WTC11 (cell line): ENCODE data around the gene SNAP25. TPM values are rescaled to one million over a fixed set of nuclear protein-coding genes. Genes with fewer than 3 reads are reported as not detected.

Experiments used
- ATAC-seq: fragments of 200-7000 bp; cut with Tn5 transposase; 2 replicates; pipeline ENCODE4 v1.10.0; 2021; ENCODE audit warnings: mild to moderate bottlenecking, moderate library complexity
- CTCF ChIA-PET: fragments of 300-600 bp; sonication (Branson Sonifier 250); formaldehyde crosslinking; loops from one replicate; lab custom pipeline; 2021; ENCODE audit warnings: antibody characterized with exemption; lab: Charles Lee
- POLR2A ChIA-PET: fragments of 350-600 bp; sonication (Branson Sonifier 250); formaldehyde crosslinking; loops from one replicate; lab custom pipeline; 2021; ENCODE audit warnings: antibody characterized with exemption; lab: Charles Lee
- DNase-seq: peaks from one replicate; pipeline ENCODE4 v3.0.0; 2021; ENCODE audit warnings: low spot score
- H3K27ac Mint-ChIP-seq: 2 replicates; pipeline ENCODE4 v1.8.0; 2021; ENCODE audit warnings: mixed read lengths
- H3K27me3 Mint-ChIP-seq: 2 replicates; pipeline ENCODE4 v1.8.0; 2021; ENCODE audit warnings: low read depth, mild to moderate bottlenecking, moderate library complexity, mixed read lengths
- H3K36me3 Mint-ChIP-seq: 2 replicates; pipeline ENCODE4 v1.8.0; 2021; ENCODE audit warnings: mixed read lengths
- H3K4me1 Mint-ChIP-seq: 2 replicates; pipeline ENCODE4 v1.8.0; 2022; ENCODE audit warnings: mixed read lengths
- H3K4me3 Mint-ChIP-seq: 2 replicates; pipeline ENCODE4 v1.8.0; 2021; ENCODE audit warnings: mild to moderate bottlenecking, moderate library complexity, mixed read lengths
- H3K9me3 Mint-ChIP-seq: 2 replicates; pipeline ENCODE4 v1.8.0; 2021; ENCODE audit warnings: mixed read lengths
- CREM ChIP-seq: sonication (generic); formaldehyde crosslinking; IDR thresholded peaks from 2 replicates; pipeline ENCODE4 v1.8.1; 2022; ENCODE audit warnings: mild to moderate bottlenecking, missing genetic modification reagents, moderate library complexity
- JAZF1 ChIP-seq: fragments of 250-450 bp; sonication (Bioruptor Pico); IDR thresholded peaks from 2 replicates; pipeline ENCODE4 v1.9.0; 2021; ENCODE audit warnings: moderate library complexity, mild to moderate bottlenecking, inconsistent platforms
- MXD4 ChIP-seq: fragments of 250-450 bp; sonication (Bioruptor Pico); IDR thresholded peaks from 2 replicates; pipeline ENCODE4 v1.8.0; 2021; ENCODE audit warnings: mild to moderate bottlenecking, moderate library complexity, borderline replicate concordance
- MYBL2 ChIP-seq: sonication (generic); formaldehyde crosslinking; IDR thresholded peaks from 2 replicates; pipeline ENCODE4 v1.8.1; 2023; ENCODE audit warnings: mild to moderate bottlenecking, moderate library complexity, missing genetic modification reagents
- NFYB ChIP-seq: sonication (generic); formaldehyde crosslinking; conservative IDR thresholded peaks from 2 replicates; pipeline ENCODE4 v1.8.0; 2022; ENCODE audit warnings: low read depth, missing genetic modification reagents
- NR3C1 ChIP-seq: sonication (generic); formaldehyde crosslinking; conservative IDR thresholded peaks from 2 replicates; pipeline ENCODE4 v1.8.1; 2023; ENCODE audit warnings: low read depth, mild to moderate bottlenecking, missing genetic modification reagents
- TEAD4 ChIP-seq: sonication (generic); formaldehyde crosslinking; IDR thresholded peaks from 2 replicates; pipeline ENCODE4 v1.8.0; 2022; ENCODE audit warnings: mild to moderate bottlenecking, missing genetic modification reagents
- ZNF671 ChIP-seq: fragments of 250-450 bp; sonication (Bioruptor Pico); IDR thresholded peaks from 2 replicates; pipeline ENCODE4 v1.8.0; 2021; ENCODE audit warnings: mild to moderate bottlenecking
- total RNA-seq: library from RNA; stranded (reverse); gene quantifications from 3 replicates; pipeline ENCODE4 v1.2.3, GENCODE V29; 2021
- TF ChIP-seq, protein P1 (sequence below): sonication (generic); formaldehyde crosslinking; conservative IDR thresholded peaks from 2 replicates; pipeline ENCODE4 v1.8.1; 2023; ENCODE audit warnings: mild to moderate bottlenecking, low read depth, missing genetic modification reagents, moderate library complexity
- TF ChIP-seq, protein P2 (sequence below): fragments of 250-450 bp; sonication (Bioruptor Pico); IDR thresholded peaks from 2 replicates; pipeline ENCODE4 v1.9.0; 2021; ENCODE audit warnings: mild to moderate bottlenecking, borderline replicate concordance
- TF ChIP-seq, protein P3 (sequence below): sonication (generic); formaldehyde crosslinking; IDR thresholded peaks from 2 replicates; pipeline ENCODE4 v1.8.1; 2022; ENCODE audit warnings: low read depth, mild to moderate bottlenecking, moderate library complexity, missing genetic modification reagents, borderline replicate concordance
- TF ChIP-seq, protein P4 (sequence below): sonication (generic); formaldehyde crosslinking; IDR thresholded peaks from 2 replicates; pipeline ENCODE4 v1.8.1; 2022; ENCODE audit warnings: missing genetic modification reagents, borderline replicate concordance
- TF ChIP-seq, protein P5 (sequence below): fragments of 250-450 bp; sonication (Bioruptor Pico); IDR thresholded peaks from 2 replicates; pipeline ENCODE4 v1.9.0; 2021; ENCODE audit warnings: moderate library complexity, mild to moderate bottlenecking, inconsistent platforms, borderline replicate concordance

The SNAP25 gene
- total RNA-seq, 1 experiment from 2014 or later: 0.72 TPM

DNA sequence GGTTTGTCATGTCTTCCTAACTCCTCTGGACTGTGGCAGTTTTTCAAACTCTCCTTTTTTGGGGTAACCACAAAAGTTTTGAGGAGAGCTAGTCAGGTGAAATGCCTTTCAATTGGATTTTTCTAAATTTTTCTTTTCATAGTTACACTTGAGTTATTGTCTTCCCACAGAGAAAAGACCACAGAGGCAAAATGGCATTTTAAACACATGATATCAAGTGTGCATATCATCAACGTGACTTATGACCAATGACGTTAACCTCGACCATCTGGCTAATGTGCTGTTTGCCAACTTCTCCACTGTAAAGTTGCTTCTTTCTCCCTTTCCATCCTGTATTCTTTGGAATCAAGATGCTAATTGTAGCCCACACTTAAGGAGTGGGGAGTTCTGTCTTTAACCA lies 41.3 kb upstream of the SNAP25 start (continued):
- TF ChIP-seq, protein P1, sequence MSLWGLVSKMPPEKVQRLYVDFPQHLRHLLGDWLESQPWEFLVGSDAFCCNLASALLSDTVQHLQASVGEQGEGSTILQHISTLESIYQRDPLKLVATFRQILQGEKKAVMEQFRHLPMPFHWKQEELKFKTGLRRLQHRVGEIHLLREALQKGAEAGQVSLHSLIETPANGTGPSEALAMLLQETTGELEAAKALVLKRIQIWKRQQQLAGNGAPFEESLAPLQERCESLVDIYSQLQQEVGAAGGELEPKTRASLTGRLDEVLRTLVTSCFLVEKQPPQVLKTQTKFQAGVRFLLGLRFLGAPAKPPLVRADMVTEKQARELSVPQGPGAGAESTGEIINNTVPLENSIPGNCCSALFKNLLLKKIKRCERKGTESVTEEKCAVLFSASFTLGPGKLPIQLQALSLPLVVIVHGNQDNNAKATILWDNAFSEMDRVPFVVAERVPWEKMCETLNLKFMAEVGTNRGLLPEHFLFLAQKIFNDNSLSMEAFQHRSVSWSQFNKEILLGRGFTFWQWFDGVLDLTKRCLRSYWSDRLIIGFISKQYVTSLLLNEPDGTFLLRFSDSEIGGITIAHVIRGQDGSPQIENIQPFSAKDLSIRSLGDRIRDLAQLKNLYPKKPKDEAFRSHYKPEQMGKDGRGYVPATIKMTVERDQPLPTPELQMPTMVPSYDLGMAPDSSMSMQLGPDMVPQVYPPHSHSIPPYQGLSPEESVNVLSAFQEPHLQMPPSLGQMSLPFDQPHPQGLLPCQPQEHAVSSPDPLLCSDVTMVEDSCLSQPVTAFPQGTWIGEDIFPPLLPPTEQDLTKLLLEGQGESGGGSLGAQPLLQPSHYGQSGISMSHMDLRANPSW (CRISPR knock-in tag): no peak
- TF ChIP-seq, protein P2, sequence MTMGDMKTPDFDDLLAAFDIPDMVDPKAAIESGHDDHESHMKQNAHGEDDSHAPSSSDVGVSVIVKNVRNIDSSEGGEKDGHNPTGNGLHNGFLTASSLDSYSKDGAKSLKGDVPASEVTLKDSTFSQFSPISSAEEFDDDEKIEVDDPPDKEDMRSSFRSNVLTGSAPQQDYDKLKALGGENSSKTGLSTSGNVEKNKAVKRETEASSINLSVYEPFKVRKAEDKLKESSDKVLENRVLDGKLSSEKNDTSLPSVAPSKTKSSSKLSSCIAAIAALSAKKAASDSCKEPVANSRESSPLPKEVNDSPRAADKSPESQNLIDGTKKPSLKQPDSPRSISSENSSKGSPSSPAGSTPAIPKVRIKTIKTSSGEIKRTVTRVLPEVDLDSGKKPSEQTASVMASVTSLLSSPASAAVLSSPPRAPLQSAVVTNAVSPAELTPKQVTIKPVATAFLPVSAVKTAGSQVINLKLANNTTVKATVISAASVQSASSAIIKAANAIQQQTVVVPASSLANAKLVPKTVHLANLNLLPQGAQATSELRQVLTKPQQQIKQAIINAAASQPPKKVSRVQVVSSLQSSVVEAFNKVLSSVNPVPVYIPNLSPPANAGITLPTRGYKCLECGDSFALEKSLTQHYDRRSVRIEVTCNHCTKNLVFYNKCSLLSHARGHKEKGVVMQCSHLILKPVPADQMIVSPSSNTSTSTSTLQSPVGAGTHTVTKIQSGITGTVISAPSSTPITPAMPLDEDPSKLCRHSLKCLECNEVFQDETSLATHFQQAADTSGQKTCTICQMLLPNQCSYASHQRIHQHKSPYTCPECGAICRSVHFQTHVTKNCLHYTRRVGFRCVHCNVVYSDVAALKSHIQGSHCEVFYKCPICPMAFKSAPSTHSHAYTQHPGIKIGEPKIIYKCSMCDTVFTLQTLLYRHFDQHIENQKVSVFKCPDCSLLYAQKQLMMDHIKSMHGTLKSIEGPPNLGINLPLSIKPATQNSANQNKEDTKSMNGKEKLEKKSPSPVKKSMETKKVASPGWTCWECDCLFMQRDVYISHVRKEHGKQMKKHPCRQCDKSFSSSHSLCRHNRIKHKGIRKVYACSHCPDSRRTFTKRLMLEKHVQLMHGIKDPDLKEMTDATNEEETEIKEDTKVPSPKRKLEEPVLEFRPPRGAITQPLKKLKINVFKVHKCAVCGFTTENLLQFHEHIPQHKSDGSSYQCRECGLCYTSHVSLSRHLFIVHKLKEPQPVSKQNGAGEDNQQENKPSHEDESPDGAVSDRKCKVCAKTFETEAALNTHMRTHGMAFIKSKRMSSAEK (CRISPR knock-in tag): no peak
- TF ChIP-seq JAZF1 (no peak), NFYB (CRISPR knock-in tag) (no peak)
- TF ChIP-seq, protein P3, sequence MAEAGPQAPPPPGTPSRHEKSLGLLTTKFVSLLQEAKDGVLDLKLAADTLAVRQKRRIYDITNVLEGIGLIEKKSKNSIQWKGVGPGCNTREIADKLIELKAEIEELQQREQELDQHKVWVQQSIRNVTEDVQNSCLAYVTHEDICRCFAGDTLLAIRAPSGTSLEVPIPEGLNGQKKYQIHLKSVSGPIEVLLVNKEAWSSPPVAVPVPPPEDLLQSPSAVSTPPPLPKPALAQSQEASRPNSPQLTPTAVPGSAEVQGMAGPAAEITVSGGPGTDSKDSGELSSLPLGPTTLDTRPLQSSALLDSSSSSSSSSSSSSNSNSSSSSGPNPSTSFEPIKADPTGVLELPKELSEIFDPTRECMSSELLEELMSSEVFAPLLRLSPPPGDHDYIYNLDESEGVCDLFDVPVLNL: no peak

DNA sequence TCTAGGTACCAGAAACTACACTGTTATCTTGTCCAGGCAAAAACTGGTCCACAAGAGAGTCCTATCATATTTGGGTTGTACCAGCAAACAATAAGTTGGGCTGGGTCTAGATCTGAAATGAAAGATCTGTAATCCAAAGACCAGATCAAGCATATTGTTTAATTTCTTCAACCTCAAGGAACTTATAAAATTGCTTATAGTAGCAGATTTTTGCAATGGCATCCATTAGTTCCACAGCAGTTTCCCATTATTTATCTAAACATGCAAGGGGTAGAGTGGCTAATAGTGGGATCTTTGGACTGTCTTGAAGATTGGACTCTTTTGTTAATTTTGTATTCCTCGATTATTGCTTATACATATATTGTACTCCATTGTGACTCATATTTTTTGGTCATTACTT lies 40.5 kb upstream of the SNAP25 start:
- peaks cover 9% of the 10 kb centered on the region for H3K27me3 Mint-ChIP-seq
- H3K9me3 Mint-ChIP-seq: no peaks in the 10 kb centered on the region
- POLR2A ChIA-PET: no interaction called here
- no peak for DNase-seq
- H3K4me3 Mint-ChIP-seq: no peak overlapping the region
- TF ChIP-seq NR3C1 (no peak), NFYB (CRISPR knock-in tag) (no peak)
- TF ChIP-seq, protein P4, sequence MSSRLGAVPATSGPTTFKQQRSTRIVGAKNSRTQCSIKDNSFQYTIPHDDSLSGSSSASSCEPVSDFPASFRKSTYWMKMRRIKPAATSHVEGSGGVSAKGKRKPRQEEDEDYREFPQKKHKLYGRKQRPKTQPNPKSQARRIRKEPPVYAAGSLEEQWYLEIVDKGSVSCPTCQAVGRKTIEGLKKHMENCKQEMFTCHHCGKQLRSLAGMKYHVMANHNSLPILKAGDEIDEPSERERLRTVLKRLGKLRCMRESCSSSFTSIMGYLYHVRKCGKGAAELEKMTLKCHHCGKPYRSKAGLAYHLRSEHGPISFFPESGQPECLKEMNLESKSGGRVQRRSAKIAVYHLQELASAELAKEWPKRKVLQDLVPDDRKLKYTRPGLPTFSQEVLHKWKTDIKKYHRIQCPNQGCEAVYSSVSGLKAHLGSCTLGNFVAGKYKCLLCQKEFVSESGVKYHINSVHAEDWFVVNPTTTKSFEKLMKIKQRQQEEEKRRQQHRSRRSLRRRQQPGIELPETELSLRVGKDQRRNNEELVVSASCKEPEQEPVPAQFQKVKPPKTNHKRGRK (CRISPR knock-in tag): no peak
- no peak for ATAC-seq
- no peaks in the 10 kb centered on the region for H3K4me1 Mint-ChIP-seq
- no peak overlapping the region for H3K27ac Mint-ChIP-seq
- CTCF ChIA-PET: interaction anchor here (1.6 kb wide), 1 partner anchor 39 kb away, joined by 3 read pairs; no protein-coding TSS in a partner anchor
- no peaks in the 10 kb centered on the region for H3K36me3 Mint-ChIP-seq

DNA sequence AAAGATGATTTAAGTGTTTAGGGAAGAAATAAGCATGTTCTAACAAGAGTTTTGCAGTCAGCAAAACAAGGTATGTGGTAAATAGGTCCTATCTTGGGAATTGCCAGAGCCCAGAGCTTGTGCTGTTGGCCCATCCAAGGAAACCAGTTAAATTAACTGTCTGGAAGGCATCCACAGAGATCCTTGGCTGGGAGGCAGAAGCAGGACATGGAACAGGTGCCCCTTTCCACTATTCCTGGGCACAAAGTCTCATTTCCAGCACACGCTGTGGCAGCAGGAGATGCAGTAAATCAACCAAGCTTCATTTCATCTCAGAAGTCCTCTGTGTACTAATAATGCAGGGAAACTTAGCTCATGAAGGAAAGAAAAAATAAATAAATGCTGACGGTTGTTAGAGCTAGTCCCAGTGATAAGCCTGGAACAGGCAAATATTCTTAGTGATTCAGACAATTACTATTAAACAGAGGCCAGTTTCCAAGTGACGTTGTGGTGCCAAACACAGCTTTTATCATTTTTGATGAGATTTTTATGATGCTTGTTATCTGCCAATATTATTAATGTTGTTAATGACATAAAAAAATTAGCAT lies 39.8 kb upstream of the SNAP25 start:
- Mint-ChIP-seq H3K4me3 (no peak overlapping the region), H3K27ac (no peak overlapping the region), H3K27me3 (peaks cover 2% of the 10 kb centered on the region), H3K9me3 (no peaks in the 10 kb centered on the region), H3K4me1 (no peaks in the 10 kb centered on the region), H3K36me3 (no peaks in the 10 kb centered on the region)
- ATAC-seq (no peak), DNase-seq (no peak)
- POLR2A ChIA-PET: no interaction called here
- CTCF ChIA-PET: interaction anchor here (0.7 to 1.6 kb wide), 12 partner anchors 9 to 279 kb away, joined by 3 to 6 read pairs (median 3); no protein-coding TSS in a partner anchor
- TF ChIP-seq TEAD4 (no peak), CREM (CRISPR knock-in tag) (no peak), MXD4 (no peak), NFYB (CRISPR knock-in tag) (no peak), ZNF671 (CRISPR knock-in tag) (no peak), MYBL2 (no peak)
- TF ChIP-seq, protein P2 (CRISPR knock-in tag): no peak
- TF ChIP-seq, protein P5, sequence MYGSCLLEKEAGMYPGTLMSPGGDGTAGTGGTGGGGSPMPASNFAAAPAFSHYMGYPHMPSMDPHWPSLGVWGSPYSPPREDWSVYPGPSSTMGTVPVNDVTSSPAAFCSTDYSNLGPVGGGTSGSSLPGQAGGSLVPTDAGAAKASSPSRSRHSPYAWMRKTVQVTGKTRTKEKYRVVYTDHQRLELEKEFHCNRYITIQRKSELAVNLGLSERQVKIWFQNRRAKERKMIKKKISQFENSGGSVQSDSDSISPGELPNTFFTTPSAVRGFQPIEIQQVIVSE (CRISPR knock-in tag): no peak
- TF ChIP-seq, protein P4 (CRISPR knock-in tag): no peak
